HL-60/S4 treated with retinoic acid at 250 ng/mL for 4 days and 3 days (cell line): ENCODE results near the gene XYLT1.

Experiments
- in situ Hi-C: fragments of 300-500 bp; cut with MboI; formaldehyde crosslinking; loops from 2 replicates; pipeline ENCODE4 v1.7.0; 2022; ENCODE audit warnings: low sequenced_read_pairs

The XYLT1 gene

GRCh38 chr16:17128791-17129190 lies 342.0 kb downstream of the XYLT1 start:
- in situ Hi-C loops, result no loop called here

- in situ Hi-C loops, result no loop called here
These were observed 344.6 kb downstream of the XYLT1 start for GRCh38 chr16:17126156-17126555.

- in situ Hi-C loops, result no loop called here
These were observed 345.1 kb downstream of the XYLT1 start for GRCh38 chr16:17125671-17126070.

- in situ Hi-C loops, result no loop called here
These were observed 352.7 kb downstream of the XYLT1 start for GRCh38 chr16:17117906-17118577.

GRCh38 chr16:17116595-17117322 lies 354.0 kb downstream of the XYLT1 start:
- in situ Hi-C loops, result no loop called here

GRCh38 chr16:17109413-17109812 lies 361.3 kb downstream of the XYLT1 start:
- in situ Hi-C loops, result no loop called here

- in situ Hi-C loops, result no loop called here
These were observed 362.2 kb downstream of the XYLT1 start for GRCh38 chr16:17108596-17108995.

GRCh38 chr16:17107450-17107849 lies 363.3 kb downstream of the XYLT1 start:
- in situ Hi-C loops, result no loop called here

GRCh38 chr16:17106243-17106791 lies 364.4 kb downstream of the XYLT1 start:
- in situ Hi-C loops, result no loop called here

GRCh38 chr16:17105239-17105797 lies 365.4 kb downstream of the XYLT1 start:
- in situ Hi-C loops, result no loop called here

- in situ Hi-C loops, result no loop called here
These were observed 366.1 kb downstream of the XYLT1 start for GRCh38 chr16:17104654-17105053.

GRCh38 chr16:17103216-17103615 lies 367.5 kb downstream of the XYLT1 start:
- in situ Hi-C loops, result no loop called here

GRCh38 chr16:17101646-17102045 lies 369.1 kb downstream of the XYLT1 start:
- in situ Hi-C loops, result no loop called here

- in situ Hi-C loops, result no loop called here
These were observed 372.1 kb downstream of the XYLT1 start for GRCh38 chr16:17098685-17099084.

- in situ Hi-C loops, result no loop called here
These were observed 386.6 kb downstream of the XYLT1 start for GRCh38 chr16:17084130-17084529.

GRCh38 chr16:17083628-17084027 lies 387.1 kb downstream of the XYLT1 start:
- in situ Hi-C loops, result no loop called here

GRCh38 chr16:17082095-17082882 lies 388.5 kb downstream of the XYLT1 start:
- in situ Hi-C loops, result no loop called here

GRCh38 chr16:17080105-17080504 lies 390.7 kb downstream of the XYLT1 start:
- in situ Hi-C loops, result no loop called here

- in situ Hi-C loops, result no loop called here
These were observed 391.7 kb downstream of the XYLT1 start for GRCh38 chr16:17078931-17079631.

GRCh38 chr16:17076818-17077498 lies 393.8 kb downstream of the XYLT1 start:
- in situ Hi-C loops, result no loop called here
